ENCODE data around the gene STAG3.

- TF ChIP-seq TARDBP (IDR thresholded peaks at IDR 0.05) (no peak), SP1 (IDR thresholded peaks at IDR 0.05) (no peak), FOXM1 (IDR thresholded peaks at IDR 0.05; ENCODE audit: borderline replicate concordance) (no peak), ELF4 (IDR thresholded peaks at IDR 0.05) (no peak), FOXA1 (IDR thresholded peaks at IDR 0.05) (no peak), PKNOX1 (IDR thresholded peaks at IDR 0.05) (no peak), NFRKB (IDR thresholded peaks at IDR 0.05) (no peak), ARNT (IDR thresholded peaks at IDR 0.05) (no peak), CTBP1 (IDR thresholded peaks at IDR 0.05; ENCODE audit: borderline replicate concordance) (no peak), LEF1 (IDR thresholded peaks at IDR 0.05; ENCODE audit: borderline replicate concordance) (no peak), BHLHE40 (IDR thresholded peaks at IDR 0.05; ENCODE audit: borderline replicate concordance) (no peak), SUZ12 (IDR thresholded peaks at IDR 0.05) (no peak)
Measured at GRCh38 chr7:100169147-100169850, 8.4 kb upstream of the STAG3 start.
